HepG2 (cell line): ENCODE results near the gene CLEC9A. TPM values are rescaled to one million over a fixed set of nuclear protein-coding genes. Genes with fewer than 3 reads are reported as not detected.

Source experiments
- ATAC-seq: fragments of 200-7000 bp; cut with Tn5 transposase; 3 replicates; pipeline ENCODE4 v1.9.1; 2020; ENCODE audit warnings: mild to moderate bottlenecking, moderate library complexity
- BruUV-seq: library from RNA; stranded (reverse); fragments of 400-500 nt; replicated peaks from 2 replicates; lab custom pipeline; 2021; lab: Mats Ljungman, UMichigan
- CTCF ChIA-PET: fragments of 300-600 bp; formaldehyde crosslinking; extraction: SDS; loops from one replicate; lab custom pipeline; 2021; ENCODE audit warnings: low total read pairs, inconsistent platforms, low intra/inter-chr PET ratio; lab: Yijun Ruan, JAX
- POLR2A ChIA-PET: fragments of 350-600 bp; sonication (Branson Sonifier 250); formaldehyde crosslinking; loops from one replicate; lab custom pipeline; 2020; ENCODE audit warnings: antibody characterized with exemption, inconsistent platforms; lab: Yijun Ruan, JAX
- DNase-seq: peaks from one replicate; pipeline ENCODE4 v3.0.0-alpha.2; 2015; ENCODE audit warnings: low spot score
- FAIRE-seq: peaks from 3 replicates; lab custom pipeline; 2011; peaks lifted over from hg19 to GRCh38; lab: Jason Lieb, UNC
- H2AFZ ChIP-seq: one replicate; pipeline ENCODE4 v1.6.1; 2011; ENCODE audit warnings: low read length, inconsistent platforms
- H3K27ac ChIP-seq: fragments of 300-600 bp; 3 replicates; pipeline ENCODE4 v1.8.0; 2011; ENCODE audit warnings: mixed run types, mild to moderate bottlenecking, mixed read lengths, low read length, inconsistent platforms; ENCODE audit not compliant: insufficient read depth; ENCODE audit errors: extremely low read length
- H3K27me3 ChIP-seq, 2 experiments: fragments of 200-600 bp in 1 of 2; 2 replicates in 1 of 2; 3 replicates in 1 of 2; pipeline versions ENCODE4 v1.6.0 to v1.8.0; 2011; ENCODE audit warnings: low read length in 2 of 2, mild to moderate bottlenecking in 2 of 2, moderate library complexity in 2 of 2, inconsistent platforms in 1 of 2; ENCODE audit not compliant: insufficient read depth in 2 of 2, control insufficient read depth in 1 of 2
- H3K36me3 ChIP-seq, 2 experiments: fragments of 200-600 bp in 1 of 2; replicated peaks in 1 of 2; 2 replicates in 1 of 2; 3 replicates in 1 of 2; pipeline versions ENCODE4 v1.5.1 to v1.8.0; 2011; ENCODE audit warnings: low read length in 2 of 2, inconsistent platforms in 1 of 2; ENCODE audit not compliant: insufficient read depth in 2 of 2, control insufficient read depth in 1 of 2
- H3K4me1 ChIP-seq: 2 replicates; pipeline ENCODE4 v1.5.1; 2012; ENCODE audit warnings: low read length, inconsistent platforms; ENCODE audit not compliant: insufficient read depth
- H3K4me2 ChIP-seq: 2 replicates; pipeline ENCODE4 v1.6.0; 2011; ENCODE audit warnings: low read depth, low read length, inconsistent platforms
- H3K4me3 ChIP-seq, 3 experiments: fragments of 200-600 bp in 1 of 3; sonication (generic), shearing (Covaris generic) in 1 of 3; replicated peaks in 1 of 3; 2 replicates each; pipeline ENCODE4 v1.5.1; 2011 to 2016; ENCODE audit warnings: low read length in 3 of 3, inconsistent platforms in 2 of 3, low read depth in 2 of 3, mild to moderate bottlenecking in 2 of 3, control low read depth in 1 of 3, mixed read lengths in 1 of 3; ENCODE audit not compliant: insufficient read depth in 1 of 3
- H3K79me2 ChIP-seq: one replicate; pipeline ENCODE4 v1.6.1; 2011; ENCODE audit warnings: low read length, inconsistent platforms; ENCODE audit not compliant: insufficient read depth
- H3K9ac ChIP-seq: 2 replicates; pipeline ENCODE4 v1.6.0; 2011; ENCODE audit warnings: mild to moderate bottlenecking, low read depth, low read length, inconsistent platforms; ENCODE audit not compliant: insufficient read depth
- H3K9me3 ChIP-seq: 2 replicates; pipeline ENCODE4 v1.5.1; 2012; ENCODE audit warnings: mild to moderate bottlenecking, low read length
- H4K20me1 ChIP-seq: 2 replicates; pipeline ENCODE4 v1.6.0; 2011; ENCODE audit warnings: inconsistent platforms, mild to moderate bottlenecking, low read length, moderate library complexity; ENCODE audit not compliant: insufficient read depth
- CCAR2 ChIP-seq: fragments of 200-400 bp; formaldehyde crosslinking; optimal IDR thresholded peaks from 2 replicates; pipeline ENCODE3; 2018; ENCODE audit warnings: low read depth, mild to moderate bottlenecking, low read length, moderate library complexity
- GABPB1 ChIP-seq: IDR thresholded peaks from 2 replicates; pipeline ENCODE4 v1.6.1; 2016; ENCODE audit warnings: mild to moderate bottlenecking, missing genetic modification reagents, moderate library complexity, missing compliant biosample characterization
- MATR3 ChIP-seq: sonication (generic); formaldehyde crosslinking; IDR thresholded peaks from 2 replicates; pipeline ENCODE4 v1.4.0; 2020; ENCODE audit warnings: missing genetic modification reagents
- MBD4 ChIP-seq: IDR thresholded peaks from 2 replicates; pipeline ENCODE4 v1.6.1; 2012; ENCODE audit warnings: low read length, inconsistent platforms, borderline replicate concordance
- NFIB ChIP-seq: sonication (generic); formaldehyde crosslinking; IDR thresholded peaks from 2 replicates; pipeline ENCODE4 v1.9.0; 2021; ENCODE audit warnings: missing genetic modification reagents, mild to moderate bottlenecking, borderline replicate concordance
- PAWR ChIP-seq: sonication (generic); formaldehyde crosslinking; IDR thresholded peaks from 2 replicates; pipeline ENCODE4 v1.4.0; 2020; ENCODE audit warnings: missing genetic modification reagents, mild to moderate bottlenecking, borderline replicate concordance
- THYN1 ChIP-seq: sonication (generic); formaldehyde crosslinking; IDR thresholded peaks from 2 replicates; pipeline ENCODE4 v1.8.1; 2023; ENCODE audit warnings: low read depth, mild to moderate bottlenecking, moderate library complexity, missing genetic modification reagents, borderline replicate concordance
- ZNF782 ChIP-seq: sonication (generic); formaldehyde crosslinking; IDR thresholded peaks from 2 replicates; pipeline ENCODE4 v1.4.0; 2020; ENCODE audit warnings: missing genetic modification reagents, mild to moderate bottlenecking, borderline replicate concordance
- WGBS: methylation state at CpG from one replicate; pipeline ENCODE4 v1.1.6; 2017; ENCODE audit warnings: low lambda C conversion rate; 5-methylcytosine and 5-hydroxymethylcytosine counted together
- in situ Hi-C: cut with HindIII; loops from 2 replicates; pipeline ENCODE4 v1.10.0; 2017; ENCODE audit warnings: low pct_unique_long_range_greater_than_20kb; ENCODE audit not compliant: extremely low pct_ligation_motif_present
- intact Hi-C: fragments of 100-400 bp; cut with micrococcal nuclease; formaldehyde crosslinking; loops from one replicate; pipeline ENCODE4 v1.10.0; 2022; ENCODE audit not compliant: unreplicated experiment
- polyA plus RNA-seq, 8 experiments: library from polyadenylated mRNA; depleted of rRNA in 3 of 8; stranded (reverse) in 7 of 8; unstranded in 1 of 8; fragments of >200 nt; fragmentation: Illumina TruSeq in 4 of 8; extraction: Trizol in 4 of 8; gene quantifications; 2 replicates each; pipeline versions ENCODE4 v1.2.1 to v1.2.3, GENCODE V29; 2011 to 2016; ENCODE audit warnings: low read depth in 4 of 8, missing spikeins in 1 of 8, mixed read lengths in 1 of 8; ENCODE audit not compliant: insufficient read depth in 1 of 8
- total RNA-seq, 5 experiments: library from RNA; depleted of rRNA; stranded (reverse); fragments of >200 nt; fragmentation: Illumina TruSeq; extraction: Trizol; gene quantifications; 2 replicates each; pipeline ENCODE4 v1.2.3, GENCODE V29; 2016; ENCODE audit warnings: low read depth in 1 of 5
- TF ChIP-seq, protein P1 (sequence below): sonication (generic); formaldehyde crosslinking; IDR thresholded peaks from 2 replicates; pipeline ENCODE4 v1.5.1; 2020; ENCODE audit warnings: mild to moderate bottlenecking, moderate library complexity, missing genetic modification reagents
- TF ChIP-seq, protein P2 (sequence below): sonication (generic); formaldehyde crosslinking; IDR thresholded peaks from 2 replicates; pipeline ENCODE4 v1.4.0; 2020; ENCODE audit warnings: missing genetic modification reagents

Gene CLEC9A
- total and polyA plus RNA-seq, 2 of the 13 experiments (the other 11 are each of a cell fraction or from before 2014, with no cell fraction given) = not detected

- H4K20me1 ChIP-seq = no peaks in the 10 kb centered on the region
- H3K4me3 ChIP-seq = no peak overlapping the region
- H3K4me2 ChIP-seq = no peak overlapping the region
- TF ChIP-seq GABPB1 (no peak), MATR3 (CRISPR knock-in tag) (no peak), PAWR (CRISPR knock-in tag) (no peak), MBD4 (no peak), THYN1 (no peak), CCAR2 (no peak), NFIB (CRISPR knock-in tag) (no peak), ZNF782 (CRISPR knock-in tag) (no peak)
- TF ChIP-seq, protein P1, sequence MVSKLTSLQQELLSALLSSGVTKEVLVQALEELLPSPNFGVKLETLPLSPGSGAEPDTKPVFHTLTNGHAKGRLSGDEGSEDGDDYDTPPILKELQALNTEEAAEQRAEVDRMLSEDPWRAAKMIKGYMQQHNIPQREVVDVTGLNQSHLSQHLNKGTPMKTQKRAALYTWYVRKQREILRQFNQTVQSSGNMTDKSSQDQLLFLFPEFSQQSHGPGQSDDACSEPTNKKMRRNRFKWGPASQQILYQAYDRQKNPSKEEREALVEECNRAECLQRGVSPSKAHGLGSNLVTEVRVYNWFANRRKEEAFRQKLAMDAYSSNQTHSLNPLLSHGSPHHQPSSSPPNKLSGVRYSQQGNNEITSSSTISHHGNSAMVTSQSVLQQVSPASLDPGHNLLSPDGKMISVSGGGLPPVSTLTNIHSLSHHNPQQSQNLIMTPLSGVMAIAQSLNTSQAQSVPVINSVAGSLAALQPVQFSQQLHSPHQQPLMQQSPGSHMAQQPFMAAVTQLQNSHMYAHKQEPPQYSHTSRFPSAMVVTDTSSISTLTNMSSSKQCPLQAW (CRISPR knock-in tag) = no peak
- TF ChIP-seq, protein P2, sequence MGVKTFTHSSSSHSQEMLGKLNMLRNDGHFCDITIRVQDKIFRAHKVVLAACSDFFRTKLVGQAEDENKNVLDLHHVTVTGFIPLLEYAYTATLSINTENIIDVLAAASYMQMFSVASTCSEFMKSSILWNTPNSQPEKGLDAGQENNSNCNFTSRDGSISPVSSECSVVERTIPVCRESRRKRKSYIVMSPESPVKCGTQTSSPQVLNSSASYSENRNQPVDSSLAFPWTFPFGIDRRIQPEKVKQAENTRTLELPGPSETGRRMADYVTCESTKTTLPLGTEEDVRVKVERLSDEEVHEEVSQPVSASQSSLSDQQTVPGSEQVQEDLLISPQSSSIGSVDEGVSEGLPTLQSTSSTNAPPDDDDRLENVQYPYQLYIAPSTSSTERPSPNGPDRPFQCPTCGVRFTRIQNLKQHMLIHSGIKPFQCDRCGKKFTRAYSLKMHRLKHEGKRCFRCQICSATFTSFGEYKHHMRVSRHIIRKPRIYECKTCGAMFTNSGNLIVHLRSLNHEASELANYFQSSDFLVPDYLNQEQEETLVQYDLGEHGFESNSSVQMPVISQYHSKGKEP (CRISPR knock-in tag) = no peak
- TF ChIP-seq, all 625 proteins: peak for 0
- ChIA-PET POLR2A (no interaction called here), CTCF (no interaction called here)
- DNase-seq (no peak), FAIRE-seq (no peak), ATAC-seq (no peak)
- Histone ChIP-seq H3K27ac (no peak overlapping the region), H3K36me3 (no peaks in the 10 kb centered on the region), H2AFZ (no peak overlapping the region), H3K9me3 (no peaks in the 10 kb centered on the region), H3K27me3 (no peaks in the 10 kb centered on the region; a peak in 1 of 5 replicates), H3K4me1 (no peaks in the 10 kb centered on the region), H3K79me2 (no peaks in the 10 kb centered on the region), H3K9ac (no peak overlapping the region)
- 47% methylated on average over 2 of the region's 2 CpGs for WGBS
- intact Hi-C loops (no loop called here), in situ Hi-C loops (no loop called here)
- no TSS peak for BruUV-seq
Observed at GRCh38 chr12:10110256-10110844, 79.9 kb downstream of the CLEC9A start.
